Hypothalamus (tissue), 51 donors: Measurements from ENCODE around the gene TNC.

Experiments
- DNase-seq, 51 donors: peaks; one replicate each; lab custom pipeline; 2025; lab: John Stamatoyannopoulos, UW

The TNC gene

GRCh38 chr9:115015018-115015635 lies 102.8 kb downstream of the TNC start:
- peak in 5 of 51 donors; percentile 3 to 29 (median 16) for DNase-seq

GRCh38 chr9:115014438-115014837 lies 103.5 kb downstream of the TNC start:
- no peak for DNase-seq

GRCh38 chr9:115013998-115014397 lies 104.0 kb downstream of the TNC start:
- DNase-seq, result peak in 36 of 51 donors; percentile 1 to 71 (median 38)

GRCh38 chr9:115012486-115012885 lies 105.5 kb downstream of the TNC start:
- DNase-seq, result no peak

- no peak for DNase-seq
Measured at GRCh38 chr9:115010874-115011273, 107.1 kb downstream of the TNC start.

- no peak for DNase-seq
Measured at GRCh38 chr9:115008536-115009270, 109.3 kb downstream of the TNC start.

- DNase-seq, result peak in 1 of 51 donors; percentile 10
Measured at GRCh38 chr9:115006660-115007059, 111.3 kb downstream of the TNC start.

GRCh38 chr9:115005322-115005721 lies 112.6 kb downstream of the TNC start:
- DNase-seq, result no peak

GRCh38 chr9:115004545-115004944 lies 113.4 kb downstream of the TNC start:
- DNase-seq, result no peak

GRCh38 chr9:115002371-115003120 lies 115.4 kb downstream of the TNC start:
- peak in 1 of 51 donors; percentile 8 for DNase-seq

GRCh38 chr9:115000217-115000639 lies 117.7 kb downstream of the TNC start:
- no peak for DNase-seq

- no peak for DNase-seq
Measured at GRCh38 chr9:114998326-114998725, 119.6 kb downstream of the TNC start.

- DNase-seq, result no peak
Measured at GRCh38 chr9:114995681-114996221, 122.2 kb downstream of the TNC start.

- no peak for DNase-seq
Measured at GRCh38 chr9:114994768-114995167, 123.2 kb downstream of the TNC start.

GRCh38 chr9:114991861-114992260 lies 126.1 kb downstream of the TNC start:
- DNase-seq, result no peak

- DNase-seq, result no peak
Measured at GRCh38 chr9:114990901-114991300, 127.1 kb downstream of the TNC start.

GRCh38 chr9:114989600-114990410 lies 128.2 kb downstream of the TNC start:
- no peak for DNase-seq

- DNase-seq, result no peak
Measured at GRCh38 chr9:114988962-114989599, 128.9 kb downstream of the TNC start.

- no peak for DNase-seq
Measured at GRCh38 chr9:114987116-114987515, 130.8 kb downstream of the TNC start.

- DNase-seq, result no peak
Measured at GRCh38 chr9:114985959-114986501, 131.9 kb downstream of the TNC start.
